Measurements from ENCODE around the gene FIBP. TPM values are rescaled to one million over a fixed set of nuclear protein-coding genes. Genes with fewer than 3 reads are reported as not detected.

FIBP gene
- total RNA-seq, 1 experiment from 2014 or later: 93.1 TPM

DNA sequence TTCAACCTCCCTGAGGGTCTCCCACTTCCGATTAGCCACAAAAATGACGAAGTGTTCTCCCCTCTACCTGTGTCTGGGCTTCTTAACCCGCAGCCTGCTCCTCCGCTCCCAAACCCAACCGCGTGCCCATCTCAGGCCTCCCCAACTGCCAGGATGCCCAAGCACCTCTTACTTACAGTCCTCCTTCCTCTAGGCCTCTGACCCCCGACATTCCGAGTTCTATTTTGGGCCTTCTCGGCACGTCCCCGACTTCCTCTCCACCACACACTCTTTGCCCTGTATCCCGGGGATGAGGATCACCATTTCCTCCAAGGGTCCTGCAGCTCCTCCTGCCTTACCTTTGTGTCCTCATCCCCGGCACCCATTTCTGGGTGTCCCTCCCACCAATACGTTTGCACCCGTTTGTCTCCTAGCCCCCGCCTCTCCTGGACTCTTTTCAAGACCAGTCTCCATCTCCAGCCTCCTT is 28.4 kb downstream of the FIBP start (continued):
- TF ChIP-seq, protein P1, sequence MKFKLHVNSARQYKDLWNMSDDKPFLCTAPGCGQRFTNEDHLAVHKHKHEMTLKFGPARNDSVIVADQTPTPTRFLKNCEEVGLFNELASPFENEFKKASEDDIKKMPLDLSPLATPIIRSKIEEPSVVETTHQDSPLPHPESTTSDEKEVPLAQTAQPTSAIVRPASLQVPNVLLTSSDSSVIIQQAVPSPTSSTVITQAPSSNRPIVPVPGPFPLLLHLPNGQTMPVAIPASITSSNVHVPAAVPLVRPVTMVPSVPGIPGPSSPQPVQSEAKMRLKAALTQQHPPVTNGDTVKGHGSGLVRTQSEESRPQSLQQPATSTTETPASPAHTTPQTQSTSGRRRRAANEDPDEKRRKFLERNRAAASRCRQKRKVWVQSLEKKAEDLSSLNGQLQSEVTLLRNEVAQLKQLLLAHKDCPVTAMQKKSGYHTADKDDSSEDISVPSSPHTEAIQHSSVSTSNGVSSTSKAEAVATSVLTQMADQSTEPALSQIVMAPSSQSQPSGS (CRISPR knock-in tag; IDR thresholded peaks at IDR 0.05; ENCODE audit: borderline replicate concordance, low read depth): no peak
- TF ChIP-seq NFATC4 (CRISPR knock-in tag; IDR thresholded peaks at IDR 0.05) (0 out of 2 replicates have a peak, but pooled peaks have one; percentile 19), GRHL2 (CRISPR knock-in tag; IDR thresholded peaks at IDR 0.05; ENCODE audit: insufficient replicate concordance, severe bottlenecking) (no peak), SMAD4 (CRISPR knock-in tag; IDR thresholded peaks at IDR 0.05) (no peak; the same call in 1 of the 2 replicates), FOXK1 (CRISPR knock-in tag; IDR thresholded peaks at IDR 0.05) (no peak), NFYB (CRISPR knock-in tag; conservative IDR thresholded peaks at IDR 0.05; ENCODE audit: low read depth) (no peak), ATF1 (CRISPR knock-in tag; IDR thresholded peaks at IDR 0.05) (no peak), TCF7 (CRISPR knock-in tag; IDR thresholded peaks at IDR 0.05; ENCODE audit: low read depth) (no peak), ETV6 (CRISPR knock-in tag; IDR thresholded peaks at IDR 0.05) (no peak; the same call in 1 of the 2 replicates), PRRX2 (CRISPR knock-in tag; IDR thresholded peaks at IDR 0.05) (0 out of 2 replicates have a peak, but pooled peaks have one; percentile 71), ZNF671 (CRISPR knock-in tag; IDR thresholded peaks at IDR 0.05) (peak; percentile 49; the same call in 1 of the 2 replicates), SP1 (CRISPR knock-in tag; conservative IDR thresholded peaks at IDR 0.05) (no peak), OVOL2 (CRISPR knock-in tag; IDR thresholded peaks at IDR 0.05; ENCODE audit: borderline replicate concordance) (no peak), MYBL2 (CRISPR knock-in tag; IDR thresholded peaks at IDR 0.05) (0 out of 2 replicates have a peak, but pooled peaks have one; percentile 17), HMGA2 (CRISPR knock-in tag; IDR thresholded peaks at IDR 0.05) (no peak), RORB (CRISPR knock-in tag; IDR thresholded peaks at IDR 0.05) (no peak), ELF4 (CRISPR knock-in tag; IDR thresholded peaks at IDR 0.05; ENCODE audit: low read depth) (no peak)
- TF ChIP-seq, protein P2, sequence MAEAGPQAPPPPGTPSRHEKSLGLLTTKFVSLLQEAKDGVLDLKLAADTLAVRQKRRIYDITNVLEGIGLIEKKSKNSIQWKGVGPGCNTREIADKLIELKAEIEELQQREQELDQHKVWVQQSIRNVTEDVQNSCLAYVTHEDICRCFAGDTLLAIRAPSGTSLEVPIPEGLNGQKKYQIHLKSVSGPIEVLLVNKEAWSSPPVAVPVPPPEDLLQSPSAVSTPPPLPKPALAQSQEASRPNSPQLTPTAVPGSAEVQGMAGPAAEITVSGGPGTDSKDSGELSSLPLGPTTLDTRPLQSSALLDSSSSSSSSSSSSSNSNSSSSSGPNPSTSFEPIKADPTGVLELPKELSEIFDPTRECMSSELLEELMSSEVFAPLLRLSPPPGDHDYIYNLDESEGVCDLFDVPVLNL (CRISPR knock-in tag; IDR thresholded peaks at IDR 0.05; ENCODE audit: borderline replicate concordance, low read depth): no peak
- TF ChIP-seq, protein P3, sequence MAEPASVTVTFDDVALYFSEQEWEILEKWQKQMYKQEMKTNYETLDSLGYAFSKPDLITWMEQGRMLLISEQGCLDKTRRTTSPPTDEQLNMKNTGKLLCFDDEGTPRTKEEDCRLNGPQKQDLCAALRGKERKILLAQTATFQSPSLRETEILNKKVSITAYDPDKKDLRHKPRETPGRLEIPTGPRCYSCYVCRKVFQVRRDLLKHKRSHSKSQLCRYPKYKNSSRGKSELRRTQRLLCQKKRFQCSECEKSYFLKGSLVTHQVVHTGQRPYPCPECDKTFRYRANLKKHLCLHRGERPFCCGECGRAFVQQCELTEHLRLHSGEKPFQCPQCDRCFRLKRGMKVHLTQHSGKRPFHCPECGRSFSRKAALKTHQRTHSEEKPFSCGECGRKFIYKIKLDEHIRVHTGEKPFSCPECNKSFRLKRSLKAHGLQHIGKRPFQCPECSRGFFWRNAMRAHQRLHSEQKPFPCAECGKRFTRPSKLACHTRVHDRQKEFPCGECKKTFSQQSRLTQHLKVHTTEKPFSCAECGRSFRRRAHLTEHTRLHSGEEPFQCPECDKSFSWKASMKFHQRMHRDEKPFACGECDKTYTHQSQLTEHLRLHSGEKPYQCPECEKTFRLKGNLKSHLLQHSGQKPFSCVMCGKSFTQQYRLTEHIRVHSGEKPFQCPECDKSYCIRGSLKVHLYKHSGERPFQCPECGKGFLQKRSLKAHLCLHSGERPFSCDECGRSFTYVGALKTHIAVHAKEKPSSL (CRISPR knock-in tag; conservative IDR thresholded peaks at IDR 0.05): 0 out of 2 replicates have a peak, but pooled peaks have one; percentile 16
- TF ChIP-seq, protein P4, sequence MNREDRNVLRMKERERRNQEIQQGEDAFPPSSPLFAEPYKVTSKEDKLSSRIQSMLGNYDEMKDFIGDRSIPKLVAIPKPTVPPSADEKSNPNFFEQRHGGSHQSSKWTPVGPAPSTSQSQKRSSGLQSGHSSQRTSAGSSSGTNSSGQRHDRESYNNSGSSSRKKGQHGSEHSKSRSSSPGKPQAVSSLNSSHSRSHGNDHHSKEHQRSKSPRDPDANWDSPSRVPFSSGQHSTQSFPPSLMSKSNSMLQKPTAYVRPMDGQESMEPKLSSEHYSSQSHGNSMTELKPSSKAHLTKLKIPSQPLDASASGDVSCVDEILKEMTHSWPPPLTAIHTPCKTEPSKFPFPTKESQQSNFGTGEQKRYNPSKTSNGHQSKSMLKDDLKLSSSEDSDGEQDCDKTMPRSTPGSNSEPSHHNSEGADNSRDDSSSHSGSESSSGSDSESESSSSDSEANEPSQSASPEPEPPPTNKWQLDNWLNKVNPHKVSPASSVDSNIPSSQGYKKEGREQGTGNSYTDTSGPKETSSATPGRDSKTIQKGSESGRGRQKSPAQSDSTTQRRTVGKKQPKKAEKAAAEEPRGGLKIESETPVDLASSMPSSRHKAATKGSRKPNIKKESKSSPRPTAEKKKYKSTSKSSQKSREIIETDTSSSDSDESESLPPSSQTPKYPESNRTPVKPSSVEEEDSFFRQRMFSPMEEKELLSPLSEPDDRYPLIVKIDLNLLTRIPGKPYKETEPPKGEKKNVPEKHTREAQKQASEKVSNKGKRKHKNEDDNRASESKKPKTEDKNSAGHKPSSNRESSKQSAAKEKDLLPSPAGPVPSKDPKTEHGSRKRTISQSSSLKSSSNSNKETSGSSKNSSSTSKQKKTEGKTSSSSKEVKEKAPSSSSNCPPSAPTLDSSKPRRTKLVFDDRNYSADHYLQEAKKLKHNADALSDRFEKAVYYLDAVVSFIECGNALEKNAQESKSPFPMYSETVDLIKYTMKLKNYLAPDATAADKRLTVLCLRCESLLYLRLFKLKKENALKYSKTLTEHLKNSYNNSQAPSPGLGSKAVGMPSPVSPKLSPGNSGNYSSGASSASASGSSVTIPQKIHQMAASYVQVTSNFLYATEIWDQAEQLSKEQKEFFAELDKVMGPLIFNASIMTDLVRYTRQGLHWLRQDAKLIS (CRISPR knock-in tag; IDR thresholded peaks at IDR 0.05; ENCODE audit: borderline replicate concordance): no peak
- TF ChIP-seq, protein P5, sequence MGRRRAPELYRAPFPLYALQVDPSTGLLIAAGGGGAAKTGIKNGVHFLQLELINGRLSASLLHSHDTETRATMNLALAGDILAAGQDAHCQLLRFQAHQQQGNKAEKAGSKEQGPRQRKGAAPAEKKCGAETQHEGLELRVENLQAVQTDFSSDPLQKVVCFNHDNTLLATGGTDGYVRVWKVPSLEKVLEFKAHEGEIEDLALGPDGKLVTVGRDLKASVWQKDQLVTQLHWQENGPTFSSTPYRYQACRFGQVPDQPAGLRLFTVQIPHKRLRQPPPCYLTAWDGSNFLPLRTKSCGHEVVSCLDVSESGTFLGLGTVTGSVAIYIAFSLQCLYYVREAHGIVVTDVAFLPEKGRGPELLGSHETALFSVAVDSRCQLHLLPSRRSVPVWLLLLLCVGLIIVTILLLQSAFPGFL (CRISPR knock-in tag; IDR thresholded peaks at IDR 0.05; ENCODE audit: borderline replicate concordance): no peak
- TF ChIP-seq, protein P6, sequence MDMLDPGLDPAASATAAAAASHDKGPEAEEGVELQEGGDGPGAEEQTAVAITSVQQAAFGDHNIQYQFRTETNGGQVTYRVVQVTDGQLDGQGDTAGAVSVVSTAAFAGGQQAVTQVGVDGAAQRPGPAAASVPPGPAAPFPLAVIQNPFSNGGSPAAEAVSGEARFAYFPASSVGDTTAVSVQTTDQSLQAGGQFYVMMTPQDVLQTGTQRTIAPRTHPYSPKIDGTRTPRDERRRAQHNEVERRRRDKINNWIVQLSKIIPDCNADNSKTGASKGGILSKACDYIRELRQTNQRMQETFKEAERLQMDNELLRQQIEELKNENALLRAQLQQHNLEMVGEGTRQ (CRISPR knock-in tag; IDR thresholded peaks at IDR 0.05): no peak
- TF ChIP-seq, protein P7, sequence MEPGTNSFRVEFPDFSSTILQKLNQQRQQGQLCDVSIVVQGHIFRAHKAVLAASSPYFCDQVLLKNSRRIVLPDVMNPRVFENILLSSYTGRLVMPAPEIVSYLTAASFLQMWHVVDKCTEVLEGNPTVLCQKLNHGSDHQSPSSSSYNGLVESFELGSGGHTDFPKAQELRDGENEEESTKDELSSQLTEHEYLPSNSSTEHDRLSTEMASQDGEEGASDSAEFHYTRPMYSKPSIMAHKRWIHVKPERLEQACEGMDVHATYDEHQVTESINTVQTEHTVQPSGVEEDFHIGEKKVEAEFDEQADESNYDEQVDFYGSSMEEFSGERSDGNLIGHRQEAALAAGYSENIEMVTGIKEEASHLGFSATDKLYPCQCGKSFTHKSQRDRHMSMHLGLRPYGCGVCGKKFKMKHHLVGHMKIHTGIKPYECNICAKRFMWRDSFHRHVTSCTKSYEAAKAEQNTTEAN (CRISPR knock-in tag; IDR thresholded peaks at IDR 0.05): no peak
- TF ChIP-seq, protein P8, sequence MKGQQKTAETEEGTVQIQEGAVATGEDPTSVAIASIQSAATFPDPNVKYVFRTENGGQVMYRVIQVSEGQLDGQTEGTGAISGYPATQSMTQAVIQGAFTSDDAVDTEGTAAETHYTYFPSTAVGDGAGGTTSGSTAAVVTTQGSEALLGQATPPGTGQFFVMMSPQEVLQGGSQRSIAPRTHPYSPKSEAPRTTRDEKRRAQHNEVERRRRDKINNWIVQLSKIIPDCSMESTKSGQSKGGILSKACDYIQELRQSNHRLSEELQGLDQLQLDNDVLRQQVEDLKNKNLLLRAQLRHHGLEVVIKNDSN (CRISPR knock-in tag; IDR thresholded peaks at IDR 0.05): no peak
- TF ChIP-seq, protein P9, sequence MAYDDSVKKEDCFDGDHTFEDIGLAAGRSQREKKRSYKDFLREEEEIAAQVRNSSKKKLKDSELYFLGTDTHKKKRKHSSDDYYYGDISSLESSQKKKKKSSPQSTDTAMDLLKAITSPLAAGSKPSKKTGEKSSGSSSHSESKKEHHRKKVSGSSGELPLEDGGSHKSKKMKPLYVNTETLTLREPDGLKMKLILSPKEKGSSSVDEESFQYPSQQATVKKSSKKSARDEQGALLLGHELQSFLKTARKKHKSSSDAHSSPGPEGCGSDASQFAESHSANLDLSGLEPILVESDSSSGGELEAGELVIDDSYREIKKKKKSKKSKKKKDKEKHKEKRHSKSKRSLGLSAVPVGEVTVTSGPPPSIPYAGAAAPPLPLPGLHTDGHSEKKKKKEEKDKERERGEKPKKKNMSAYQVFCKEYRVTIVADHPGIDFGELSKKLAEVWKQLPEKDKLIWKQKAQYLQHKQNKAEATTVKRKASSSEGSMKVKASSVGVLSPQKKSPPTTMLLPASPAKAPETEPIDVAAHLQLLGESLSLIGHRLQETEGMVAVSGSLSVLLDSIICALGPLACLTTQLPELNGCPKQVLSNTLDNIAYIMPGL (CRISPR knock-in tag; IDR thresholded peaks at IDR 0.05): no peak
